Mesendoderm (in vitro differentiated cells): ENCODE data around the gene FGF12.

Experiments
- DNase-seq: peaks from one replicate; pipeline ENCODE4 v3.0.0; 2013
- H2AK5ac ChIP-seq: 2 replicates; pipeline ENCODE4 v1.6.1; 2013; ENCODE audit warnings: low read length, inconsistent platforms
- H2BK120ac ChIP-seq: 2 replicates; pipeline ENCODE4 v1.6.1; 2013; ENCODE audit warnings: low read depth, mild to moderate bottlenecking, low read length, moderate library complexity, mixed read lengths
- H2BK15ac ChIP-seq: replicated peaks from 2 replicates; pipeline ENCODE4 v1.6.1; 2013; ENCODE audit warnings: low read depth, mild to moderate bottlenecking, moderate library complexity
- H2BK5ac ChIP-seq: 2 replicates; pipeline ENCODE4 v1.6.1; 2013; ENCODE audit warnings: low read length, inconsistent platforms
- H3K18ac ChIP-seq: 2 replicates; pipeline ENCODE4 v1.6.1; 2013; ENCODE audit warnings: mild to moderate bottlenecking, low read length, mixed read lengths
- H3K23ac ChIP-seq: one replicate; pipeline ENCODE4 v1.6.1; 2013; ENCODE audit warnings: low read length
- H3K27ac ChIP-seq: 2 replicates; pipeline ENCODE4 v1.5.1; 2013; ENCODE audit warnings: low read depth, mild to moderate bottlenecking, inconsistent platforms, low read length, moderate library complexity
- H3K27me3 ChIP-seq: 2 replicates; pipeline ENCODE4 v1.6.1; 2013; ENCODE audit warnings: low read length, control low read depth, mild to moderate bottlenecking, inconsistent platforms; ENCODE audit not compliant: insufficient read depth, poor library complexity
- H3K36me3 ChIP-seq: 2 replicates; pipeline ENCODE4 v1.6.1; 2013; ENCODE audit warnings: low read length, inconsistent platforms; ENCODE audit not compliant: control insufficient read depth, insufficient read depth
- H3K4ac ChIP-seq: one replicate; pipeline ENCODE4 v1.6.1; 2013; ENCODE audit warnings: low read depth, mild to moderate bottlenecking, low read length, moderate library complexity
- H3K4me1 ChIP-seq: 2 replicates; pipeline ENCODE4 v1.6.1; 2013; ENCODE audit warnings: low read depth, low read length, inconsistent platforms; ENCODE audit not compliant: control insufficient read depth
- H3K4me2 ChIP-seq: 2 replicates; pipeline ENCODE4 v1.6.1; 2013; ENCODE audit warnings: low read length
- H3K4me3 ChIP-seq: 2 replicates; pipeline ENCODE4 v1.5.1; 2013; ENCODE audit warnings: mild to moderate bottlenecking, low read length
- H3K56ac ChIP-seq: one replicate; pipeline ENCODE4 v1.6.1; 2013; ENCODE audit warnings: low read length
- H3K79me1 ChIP-seq: 2 replicates; pipeline ENCODE4 v1.6.1; 2013; ENCODE audit warnings: low read length, inconsistent platforms
- H3K79me2 ChIP-seq: 2 replicates; pipeline ENCODE4 v1.6.1; 2013; ENCODE audit warnings: mild to moderate bottlenecking, low read length; ENCODE audit not compliant: control insufficient read depth, insufficient read depth
- H3K9ac ChIP-seq: 2 replicates; pipeline ENCODE4 v1.6.1; 2013; ENCODE audit warnings: low read length, inconsistent platforms
- H4K5ac ChIP-seq: one replicate; pipeline ENCODE4 v1.6.1; 2013; ENCODE audit warnings: low read length
- H4K8ac ChIP-seq: one replicate; pipeline ENCODE4 v1.6.1; 2013; ENCODE audit warnings: low read depth, mild to moderate bottlenecking, control low read depth, low read length, moderate library complexity
- WGBS: extraction: QIAGEN DNeasy Blood & Tissue Kit; methylation state at CpG from one replicate; pipeline ENCODE4 v1.1.7; 2013; ENCODE audit warnings: low lambda C conversion rate, missing lambda C conversion rate; ENCODE audit not compliant: insufficient coverage; ENCODE audit errors: extremely low coverage; 5-methylcytosine and 5-hydroxymethylcytosine counted together

FGF12 gene

DNA sequence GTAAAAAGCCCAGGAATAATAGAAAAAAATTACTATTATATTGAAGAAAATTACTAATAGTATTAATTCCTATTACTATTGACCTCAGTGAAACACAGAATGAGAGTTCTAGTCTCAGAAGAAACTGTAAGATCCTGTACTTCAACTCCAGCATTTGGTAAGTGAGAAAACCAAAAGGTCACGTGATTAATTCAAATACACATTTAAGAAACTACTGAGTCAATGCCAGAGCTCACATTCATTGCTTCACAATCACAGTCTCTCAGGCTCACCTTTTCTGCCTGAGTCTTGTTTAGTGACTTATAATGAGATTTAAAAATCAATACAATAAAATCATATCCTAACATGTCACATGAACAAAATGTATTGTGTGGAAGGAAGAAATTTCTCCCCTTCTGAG lies 556.1 kb downstream of the FGF12 start:
- no peak overlapping the region for H3K4me2 ChIP-seq
- H3K9ac ChIP-seq, result no peak overlapping the region
- no peak overlapping the region for H4K5ac ChIP-seq
- H3K4me1 ChIP-seq, result no peaks in the 10 kb centered on the region
- H2AK5ac ChIP-seq, result no peak overlapping the region
- no peaks in the 10 kb centered on the region for H3K79me1 ChIP-seq
- H2BK15ac ChIP-seq, result no peak overlapping the region
- no peak overlapping the region for H3K4ac ChIP-seq
- no peak for DNase-seq
- H3K18ac ChIP-seq, result no peak overlapping the region
- H3K56ac ChIP-seq, result no peak overlapping the region
- H2BK120ac ChIP-seq, result no peak overlapping the region
- no CpG with 5 or more reads among the region's 1 CpG for WGBS
- no peak overlapping the region for H3K23ac ChIP-seq
- H3K36me3 ChIP-seq, result no peaks in the 10 kb centered on the region
- no peak overlapping the region for H3K27ac ChIP-seq
- no peaks in the 10 kb centered on the region for H3K79me2 ChIP-seq
- no peaks in the 10 kb centered on the region for H3K27me3 ChIP-seq
- no peak overlapping the region for H3K4me3 ChIP-seq
- H2BK5ac ChIP-seq, result no peak overlapping the region
- H4K8ac ChIP-seq, result no peak overlapping the region

DNA sequence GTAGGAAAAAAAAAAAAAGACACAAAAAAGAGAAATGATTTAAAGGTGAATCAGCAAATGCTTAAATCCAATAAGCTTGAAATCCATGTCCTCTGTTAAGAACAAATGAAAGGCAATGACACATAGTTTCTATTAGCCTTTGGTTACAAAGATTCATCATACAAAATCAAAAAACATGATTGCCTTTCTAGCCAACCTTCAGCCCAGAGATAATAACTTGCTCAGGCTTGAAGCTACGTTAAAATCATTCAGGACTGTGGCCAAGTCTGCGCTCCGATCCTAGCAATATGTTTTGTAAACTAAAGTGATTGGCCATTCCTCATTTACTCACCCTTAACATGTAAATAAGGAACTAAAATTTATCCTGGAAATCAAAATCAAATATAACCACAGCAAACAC lies 556.7 kb downstream of the FGF12 start:
- Histone ChIP-seq H2BK120ac (no peak overlapping the region), H3K4me2 (no peak overlapping the region), H2AK5ac (no peak overlapping the region), H3K36me3 (no peaks in the 10 kb centered on the region), H3K18ac (no peak overlapping the region), H4K8ac (no peak overlapping the region), H3K27ac (no peak overlapping the region), H3K79me2 (no peaks in the 10 kb centered on the region), H3K27me3 (no peaks in the 10 kb centered on the region), H3K79me1 (no peaks in the 10 kb centered on the region), H3K23ac (no peak overlapping the region), H2BK15ac (no peak overlapping the region), H3K9ac (no peak overlapping the region), H3K56ac (no peak overlapping the region), H3K4me3 (no peak overlapping the region), H3K4me1 (no peaks in the 10 kb centered on the region), H4K5ac (no peak overlapping the region), H2BK5ac (no peak overlapping the region), H3K4ac (no peak overlapping the region)
- DNase-seq, result no peak
- no CpG with 5 or more reads among the region's 3 CpGs for WGBS

DNA sequence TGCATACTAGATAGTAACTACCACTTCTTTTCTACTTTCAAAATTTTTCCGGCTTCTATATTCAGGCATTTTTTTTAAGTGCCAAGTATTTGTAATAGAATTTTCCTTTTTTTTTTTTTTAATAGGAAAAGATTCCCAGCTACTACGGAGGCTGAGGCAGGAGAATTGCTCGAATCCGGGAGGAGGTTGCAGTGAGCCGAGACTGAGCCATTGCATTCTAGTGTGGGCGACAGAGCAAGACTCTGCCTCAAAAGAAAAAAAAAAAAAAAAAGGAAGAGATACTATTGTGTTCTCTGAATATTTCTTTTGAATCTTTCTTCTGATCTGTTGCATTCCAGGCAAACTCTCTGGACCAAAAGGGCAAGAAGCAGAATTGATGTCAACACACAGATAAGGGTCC lies 557.3 kb downstream of the FGF12 start:
- Histone ChIP-seq H3K4me2 (no peak overlapping the region), H3K79me1 (no peaks in the 10 kb centered on the region), H2BK120ac (no peak overlapping the region), H3K4me1 (no peaks in the 10 kb centered on the region), H3K27ac (no peak overlapping the region), H3K18ac (peak overlapping the region; percentile 51), H3K27me3 (no peaks in the 10 kb centered on the region), H3K9ac (no peak overlapping the region), H3K4ac (no peak overlapping the region), H4K8ac (no peak overlapping the region), H3K23ac (no peak overlapping the region), H3K4me3 (no peak overlapping the region), H3K36me3 (no peaks in the 10 kb centered on the region), H3K79me2 (no peaks in the 10 kb centered on the region), H3K56ac (no peak overlapping the region), H4K5ac (no peak overlapping the region), H2BK5ac (no peak overlapping the region), H2BK15ac (no peak overlapping the region), H2AK5ac (no peak overlapping the region)
- no peak for DNase-seq
- no CpG with 5 or more reads among the region's 6 CpGs for WGBS

DNA sequence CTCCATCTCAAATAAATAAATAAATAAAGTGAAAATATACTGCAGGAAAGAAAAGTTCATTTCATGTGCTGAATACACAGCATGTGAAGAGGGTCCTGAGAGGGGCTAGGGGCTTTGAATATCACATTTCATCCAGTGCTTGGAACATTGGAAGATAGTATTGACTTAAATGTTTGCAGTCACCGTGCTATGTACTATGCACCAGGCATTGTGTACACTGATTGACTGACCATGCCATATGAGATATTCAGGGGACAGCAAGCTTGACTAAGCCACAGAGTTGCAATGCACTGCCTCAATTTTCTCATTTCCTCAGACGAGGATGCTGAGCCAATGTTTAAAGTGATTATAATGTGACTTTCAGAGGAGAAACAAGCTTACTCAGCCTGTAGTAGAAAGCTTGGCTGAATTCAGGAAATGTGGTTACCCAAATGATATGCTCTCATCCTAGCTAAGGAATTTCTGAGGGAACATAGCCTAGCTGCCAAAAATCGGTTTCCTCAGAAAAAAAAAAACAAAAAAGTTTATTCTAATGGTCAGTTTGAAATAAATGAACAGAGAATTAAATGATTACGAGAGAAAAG lies 557.9 kb downstream of the FGF12 start:
- H3K56ac ChIP-seq, result no peak overlapping the region
- no CpG with 5 or more reads among the region's 4 CpGs for WGBS
- H4K8ac ChIP-seq, result no peak overlapping the region
- H2BK5ac ChIP-seq, result no peak overlapping the region
- no peaks in the 10 kb centered on the region for H3K36me3 ChIP-seq
- no peak overlapping the region for H3K4ac ChIP-seq
- no peak for DNase-seq
- H2BK15ac ChIP-seq, result no peak overlapping the region
- no peaks in the 10 kb centered on the region for H3K79me2 ChIP-seq
- H3K27me3 ChIP-seq, result no peaks in the 10 kb centered on the region
- H3K4me3 ChIP-seq, result no peak overlapping the region
- H3K23ac ChIP-seq, result no peak overlapping the region
- no peaks in the 10 kb centered on the region for H3K4me1 ChIP-seq
- H3K79me1 ChIP-seq, result no peaks in the 10 kb centered on the region
- H2AK5ac ChIP-seq, result no peak overlapping the region
- H3K4me2 ChIP-seq, result no peak overlapping the region
- H2BK120ac ChIP-seq, result no peak overlapping the region
- no peak overlapping the region for H4K5ac ChIP-seq
- no peak overlapping the region for H3K18ac ChIP-seq
- no peak overlapping the region for H3K9ac ChIP-seq
- no peak overlapping the region for H3K27ac ChIP-seq

DNA sequence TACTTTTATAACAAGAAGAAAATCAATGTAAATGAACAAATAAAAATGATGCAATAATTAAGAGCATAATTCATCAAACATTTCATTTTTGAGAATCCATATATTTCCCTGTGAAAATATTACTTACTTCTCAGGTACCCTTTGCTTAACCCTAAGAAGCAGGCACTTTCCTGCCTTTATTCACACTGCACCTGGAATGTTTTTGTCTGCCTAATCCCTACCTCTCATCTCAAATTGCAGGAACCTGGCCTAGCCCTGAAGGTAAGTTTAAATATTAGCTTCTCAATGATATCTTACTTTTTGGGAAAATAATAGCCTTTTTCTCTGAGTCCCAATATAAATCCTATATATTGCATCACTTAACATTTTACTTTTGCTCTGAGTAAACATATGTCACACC lies 559.1 kb downstream of the FGF12 start:
- no peak overlapping the region for H2BK5ac ChIP-seq
- no peaks in the 10 kb centered on the region for H3K79me1 ChIP-seq
- H3K79me2 ChIP-seq, result no peaks in the 10 kb centered on the region
- no peak overlapping the region for H3K56ac ChIP-seq
- H3K23ac ChIP-seq, result no peak overlapping the region
- H3K4me2 ChIP-seq, result no peak overlapping the region
- no peak overlapping the region for H4K5ac ChIP-seq
- no peaks in the 10 kb centered on the region for H3K36me3 ChIP-seq
- H3K4me3 ChIP-seq, result no peak overlapping the region
- no peak overlapping the region for H2BK15ac ChIP-seq
- no peaks in the 10 kb centered on the region for H3K27me3 ChIP-seq
- H3K4me1 ChIP-seq, result no peaks in the 10 kb centered on the region
- no peak overlapping the region for H3K18ac ChIP-seq
- H3K4ac ChIP-seq, result no peak overlapping the region
- no peak overlapping the region for H3K9ac ChIP-seq
- no peak overlapping the region for H4K8ac ChIP-seq
- H2BK120ac ChIP-seq, result no peak overlapping the region
- no peak overlapping the region for H2AK5ac ChIP-seq
- no peak for DNase-seq
- no peak overlapping the region for H3K27ac ChIP-seq

DNA sequence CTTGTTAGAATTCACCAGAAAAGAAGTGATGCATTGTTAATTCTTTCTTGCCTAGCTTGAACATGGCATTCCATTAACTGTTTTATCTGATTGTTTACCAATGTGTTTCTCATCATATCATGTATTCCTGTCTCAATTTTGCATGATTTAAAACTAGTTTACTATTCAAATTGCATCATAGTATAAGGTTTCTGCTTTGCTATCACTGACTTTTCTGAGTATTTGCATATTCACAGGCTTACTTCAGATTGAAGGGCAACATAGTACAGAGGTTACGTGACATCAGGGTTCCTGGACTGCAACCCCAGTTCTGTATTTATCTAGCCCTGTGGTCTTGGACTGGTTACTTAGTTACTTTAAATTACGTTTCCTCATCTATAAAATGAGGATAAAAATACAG lies 561.8 kb downstream of the FGF12 start:
- H3K27ac ChIP-seq, result no peak overlapping the region
- WGBS, result no CpG with 5 or more reads among the region's 2 CpGs
- no peak for DNase-seq
- no peaks in the 10 kb centered on the region for H3K4me1 ChIP-seq
- no peak overlapping the region for H3K23ac ChIP-seq
- no peak overlapping the region for H3K4ac ChIP-seq
- H3K18ac ChIP-seq, result no peak overlapping the region
- no peak overlapping the region for H4K5ac ChIP-seq
- H3K4me3 ChIP-seq, result no peak overlapping the region
- no peaks in the 10 kb centered on the region for H3K79me2 ChIP-seq
- H3K4me2 ChIP-seq, result no peak overlapping the region
- no peaks in the 10 kb centered on the region for H3K79me1 ChIP-seq
- H3K9ac ChIP-seq, result no peak overlapping the region
- no peak overlapping the region for H4K8ac ChIP-seq
- no peaks in the 10 kb centered on the region for H3K27me3 ChIP-seq
- no peak overlapping the region for H2BK15ac ChIP-seq
- no peak overlapping the region for H2BK120ac ChIP-seq
- H3K36me3 ChIP-seq, result no peaks in the 10 kb centered on the region
- H2AK5ac ChIP-seq, result no peak overlapping the region
- H2BK5ac ChIP-seq, result no peak overlapping the region
- no peak overlapping the region for H3K56ac ChIP-seq
